Hepatocyte (in vitro differentiated cells): Measurements from ENCODE around the gene TSPAN9.

ENCODE experiments used
- CTCF ChIP-seq: fragments of 200-600 bp; sonication (generic); IDR thresholded peaks from 2 replicates; pipeline ENCODE4 v1.5.1; 2016; ENCODE audit warnings: antibody characterized with exemption, mild to moderate bottlenecking; ENCODE audit not compliant: poor library complexity
- EZH2phosphoT487 ChIP-seq: fragments of 200-600 bp; sonication (generic); IDR thresholded peaks from one replicate; pipeline ENCODE4 v1.6.1; 2018; ENCODE audit warnings: antibody characterized with exemption, mild to moderate bottlenecking, low read depth, moderate library complexity; ENCODE audit not compliant: unreplicated experiment, severe bottlenecking

GRCh38 chr12:3328081-3328480 is 250.9 kb downstream of the TSPAN9 start:
- TF ChIP-seq CTCF = no peak
- TF ChIP-seq EZH2phosphoT487 = no peak
